GM19397 (cell line): ENCODE measurements around the gene CSF2RB.

ENCODE experiments used
- ATAC-seq: cut with Tn5 transposase; IDR thresholded peaks from one replicate; pipeline ENCODE4 v1.9.1; 2021; ENCODE audit warnings: mild to moderate bottlenecking, moderate library complexity; ENCODE audit not compliant: unreplicated experiment

Gene CSF2RB

GRCh38 chr22:36918586-36919284 lies 5.3 kb downstream of the CSF2RB start:
- no peak for ATAC-seq

DNA sequence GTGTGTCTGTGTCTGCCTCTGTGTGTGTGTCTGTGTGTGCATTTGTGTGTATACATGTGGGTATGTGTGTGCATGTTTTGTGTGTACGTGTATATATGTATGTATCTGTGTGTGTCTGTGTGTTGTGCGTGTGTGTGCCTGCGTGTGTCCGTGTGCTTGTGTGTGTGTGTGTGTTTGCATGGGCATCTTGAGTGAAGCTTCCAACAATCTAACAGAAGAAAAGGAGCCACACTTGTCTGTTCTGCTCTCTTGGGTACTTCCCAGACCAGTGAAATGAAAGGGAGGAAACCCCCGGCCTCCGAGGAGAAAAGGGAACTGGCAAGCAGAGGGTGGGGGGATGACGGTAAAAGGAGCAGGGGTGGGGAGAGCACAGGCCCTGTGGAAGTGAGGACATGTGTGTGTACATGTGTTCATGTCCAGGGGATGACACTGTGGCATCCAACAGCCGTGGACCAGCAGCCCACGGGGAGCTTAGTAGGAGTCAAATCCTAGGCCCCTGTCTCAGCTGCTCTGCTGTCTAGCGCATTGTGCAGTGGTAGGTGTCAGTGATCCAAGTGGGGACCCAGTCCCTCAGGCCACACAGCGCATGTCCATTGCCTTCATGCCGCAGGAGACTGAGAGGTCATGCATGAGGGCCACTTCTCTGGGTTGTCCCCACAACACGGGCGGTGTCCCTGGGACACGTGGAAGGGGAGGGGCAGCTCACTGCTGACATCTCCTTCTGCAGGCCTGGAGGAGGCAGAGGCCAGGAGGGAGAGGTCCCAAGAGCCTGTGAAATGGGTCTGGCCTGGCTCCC lies 8.1 kb downstream of the CSF2RB start:
- no peak for ATAC-seq

GRCh38 chr22:36922105-36922608 lies 8.7 kb downstream of the CSF2RB start:
- ATAC-seq, result no peak

- ATAC-seq, result no peak
Observed at GRCh38 chr22:36922711-36923110, 9.3 kb downstream of the CSF2RB start.

- ATAC-seq, result no peak
Observed at GRCh38 chr22:36923131-36923788, 9.8 kb downstream of the CSF2RB start.

DNA sequence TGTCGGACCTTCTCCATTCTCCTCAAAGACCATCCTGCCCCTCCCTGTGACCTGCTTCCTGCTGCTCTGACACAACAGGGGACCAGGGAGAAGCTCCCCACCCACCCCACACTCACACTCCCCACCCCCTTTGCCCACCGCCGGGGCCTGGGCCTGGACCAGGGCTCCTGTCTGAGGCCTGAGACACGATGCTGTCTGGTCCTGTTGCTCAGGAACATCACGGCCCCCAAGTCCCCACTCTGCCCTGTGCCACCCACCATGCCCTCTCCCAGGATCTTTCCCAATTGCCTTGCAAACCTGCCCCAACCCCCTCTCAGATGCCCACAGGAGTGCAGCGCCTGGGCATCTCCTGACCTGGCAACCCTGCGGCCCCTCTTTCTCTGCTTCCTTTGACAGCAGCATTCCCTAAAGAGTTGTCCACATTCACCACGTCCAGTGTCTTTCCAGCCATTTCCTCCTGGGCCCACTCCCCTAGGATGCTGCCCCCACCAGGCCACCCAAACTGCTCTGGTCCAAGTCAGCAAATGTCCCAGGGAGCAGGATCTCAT lies 10.8 kb downstream of the CSF2RB start:
- ATAC-seq, result no peak

DNA sequence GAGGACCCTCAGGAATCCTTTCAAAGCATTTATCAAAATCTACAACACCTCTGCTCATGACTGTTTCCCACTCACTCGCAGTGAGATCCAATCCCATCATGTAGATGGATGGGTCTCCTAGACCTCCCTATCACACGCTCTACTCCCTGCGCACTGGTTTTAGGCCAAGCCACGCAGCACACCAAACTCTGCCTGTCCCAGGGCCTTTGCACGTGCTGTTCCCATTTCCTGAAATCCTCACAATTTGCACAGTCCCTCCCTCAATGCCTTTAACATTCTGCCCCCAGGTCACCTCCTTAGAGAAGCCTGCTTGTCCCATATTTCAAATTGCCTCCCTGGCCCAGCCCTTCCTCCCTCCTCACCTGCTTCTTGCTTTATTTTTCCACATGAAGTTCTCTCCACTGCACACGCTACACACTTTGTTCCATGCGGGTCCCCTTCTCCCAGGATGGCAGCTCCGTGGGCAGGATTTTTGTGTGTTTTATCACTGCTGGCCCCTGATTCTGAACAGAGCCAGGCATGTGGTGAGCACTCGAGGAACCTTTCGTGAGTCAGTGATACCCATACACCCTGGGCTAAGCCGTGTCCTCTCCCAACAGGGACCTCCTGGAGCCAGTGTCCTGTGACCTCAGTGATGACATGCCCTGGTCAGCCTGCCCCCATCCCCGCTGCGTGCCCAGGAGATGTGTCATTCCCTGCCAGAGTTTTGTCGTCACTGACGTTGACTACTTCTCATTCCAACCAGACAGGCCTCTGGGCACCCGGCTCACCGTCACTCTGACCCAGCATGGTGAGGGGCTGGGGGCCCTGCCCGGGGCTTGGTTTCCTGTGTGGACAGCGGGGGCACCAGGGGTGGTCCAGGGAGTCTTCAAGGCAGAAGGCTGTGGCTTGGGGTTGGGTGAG lies 12.2 kb downstream of the CSF2RB start:
- no peak for ATAC-seq

DNA sequence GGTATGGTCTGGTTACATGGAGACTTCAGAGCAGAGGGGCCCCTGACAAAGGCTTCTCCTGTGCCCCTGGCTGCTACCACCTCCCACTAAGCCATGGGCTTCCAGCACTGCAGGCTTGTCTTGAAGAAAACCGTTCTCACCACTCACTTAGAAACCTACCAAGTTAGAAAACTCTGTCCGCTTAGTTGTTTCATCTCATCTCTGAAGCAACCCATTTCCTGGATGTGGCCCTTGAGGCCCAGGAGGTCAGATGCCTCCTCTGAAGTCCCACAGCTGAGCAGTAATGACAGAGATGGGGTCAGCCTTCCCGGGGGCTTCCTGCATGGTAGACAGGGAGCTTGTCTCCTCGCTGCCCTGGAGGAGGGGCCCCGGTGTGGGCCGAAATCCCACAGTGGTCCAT lies 12.9 kb downstream of the CSF2RB start:
- ATAC-seq, result no peak

DNA sequence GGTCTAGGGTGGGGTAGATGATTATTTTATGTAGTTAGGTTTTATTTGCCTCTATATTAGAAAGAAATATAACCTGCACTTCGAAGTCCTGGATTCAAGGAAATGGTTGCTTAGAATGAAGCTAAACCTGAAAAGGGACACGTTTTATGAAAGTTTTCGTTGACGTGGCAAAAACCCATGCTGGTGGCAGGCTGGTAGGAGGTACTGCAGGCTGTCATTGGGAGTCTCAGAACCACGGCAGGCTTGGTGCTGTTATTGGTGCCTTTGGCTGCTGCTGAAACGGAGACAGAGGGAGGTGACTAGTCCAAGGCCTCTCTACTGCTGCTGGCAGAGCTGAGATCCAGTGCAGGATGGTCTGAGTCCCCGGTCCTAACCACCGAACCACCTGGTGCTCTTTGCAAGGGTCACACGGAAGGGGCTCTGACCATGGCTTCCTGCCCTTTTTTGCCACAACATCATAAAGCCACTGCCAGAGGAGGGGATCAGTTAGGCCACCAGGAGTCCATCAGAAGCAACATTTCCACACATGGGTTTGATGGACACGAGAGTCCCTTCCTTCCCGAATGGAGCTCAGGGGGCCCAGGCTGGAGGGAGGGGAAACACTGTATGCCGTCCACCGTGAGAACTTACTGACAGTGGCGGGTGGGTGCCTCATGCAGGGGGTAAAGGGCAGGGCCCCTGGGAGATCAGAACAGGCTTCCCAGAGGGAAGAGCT lies 13.4 kb downstream of the CSF2RB start:
- ATAC-seq, result no peak

DNA sequence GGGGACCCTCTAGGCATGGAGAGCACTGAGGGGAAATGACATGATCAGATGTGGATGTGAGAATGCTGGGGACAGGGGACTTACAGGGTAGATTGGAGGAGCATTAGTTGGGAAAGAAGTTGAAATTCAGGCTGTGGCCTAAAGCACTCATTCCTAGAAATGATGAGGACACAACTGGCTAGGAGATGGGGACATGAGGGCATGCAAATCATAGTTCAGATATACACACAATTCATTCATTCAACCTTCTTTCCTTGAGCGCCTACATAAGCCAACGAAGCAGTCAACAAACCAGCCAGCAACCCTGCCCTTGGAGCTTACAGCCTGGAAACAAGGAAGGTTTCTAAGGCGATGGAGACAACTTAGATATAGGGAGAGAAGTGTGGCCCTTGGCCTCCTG lies 14.2 kb downstream of the CSF2RB start:
- ATAC-seq, result no peak

DNA sequence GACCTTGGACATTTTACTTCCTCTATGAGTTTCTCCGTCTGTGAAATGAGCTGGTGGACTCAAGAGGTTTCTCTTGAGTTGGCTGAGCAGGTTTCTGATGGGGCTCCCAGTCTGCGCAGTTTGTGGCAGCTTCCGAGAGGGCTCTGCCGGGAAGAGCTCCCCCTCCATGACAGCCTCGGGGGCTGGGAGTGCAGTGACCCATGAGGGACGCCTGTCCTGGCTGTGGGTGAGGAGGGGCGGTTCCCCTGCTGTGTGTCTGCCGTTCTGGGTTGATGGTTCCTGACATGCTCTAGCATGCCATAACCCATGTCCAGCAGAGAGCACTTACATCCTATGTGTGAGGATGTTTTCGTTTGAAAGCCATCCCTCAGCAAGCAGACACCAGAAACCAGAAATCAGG lies 14.8 kb downstream of the CSF2RB start:
- ATAC-seq, result no peak

DNA sequence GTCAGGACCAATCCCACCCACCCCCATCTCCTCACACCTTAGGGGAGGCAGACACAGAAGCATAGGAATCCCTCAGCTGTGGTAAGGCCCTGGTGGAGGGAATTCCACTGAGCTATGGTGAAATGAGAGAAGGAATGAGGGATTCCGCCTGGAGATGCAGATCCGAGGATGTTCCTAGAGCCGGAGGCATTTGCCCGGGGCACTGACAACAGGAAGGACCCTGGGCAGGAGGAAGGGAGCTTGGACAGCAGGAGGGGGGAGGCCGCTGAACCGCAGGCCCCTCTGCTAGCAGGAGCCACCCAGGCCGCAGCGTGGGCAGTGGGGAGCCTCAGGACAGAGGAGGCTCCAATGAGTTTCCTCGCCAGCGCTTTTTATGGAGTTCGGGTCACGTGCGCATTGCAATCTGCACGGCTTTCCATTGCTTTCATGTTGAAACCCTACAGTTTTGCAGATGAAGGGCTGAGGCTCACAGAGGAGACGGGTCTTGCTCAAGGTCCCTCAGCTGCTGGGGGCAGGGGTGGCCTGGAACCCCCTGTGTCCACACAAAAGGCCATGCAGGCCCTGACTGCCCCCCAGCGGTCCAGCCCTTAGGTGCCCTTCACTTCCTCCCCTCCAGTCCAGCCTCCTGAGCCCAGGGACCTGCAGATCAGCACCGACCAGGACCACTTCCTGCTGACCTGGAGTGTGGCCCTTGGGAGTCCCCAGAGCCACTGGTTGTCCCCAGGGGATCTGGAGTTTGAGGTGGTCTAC lies 15.5 kb downstream of the CSF2RB start:
- no peak for ATAC-seq

- ATAC-seq, result no peak
Observed at GRCh38 chr22:36929621-36930020, 16.2 kb downstream of the CSF2RB start.

GRCh38 chr22:36930041-36930935 lies 16.9 kb downstream of the CSF2RB start:
- ATAC-seq, result no peak

GRCh38 chr22:36931446-36931845 lies 18.0 kb downstream of the CSF2RB start:
- no peak for ATAC-seq

DNA sequence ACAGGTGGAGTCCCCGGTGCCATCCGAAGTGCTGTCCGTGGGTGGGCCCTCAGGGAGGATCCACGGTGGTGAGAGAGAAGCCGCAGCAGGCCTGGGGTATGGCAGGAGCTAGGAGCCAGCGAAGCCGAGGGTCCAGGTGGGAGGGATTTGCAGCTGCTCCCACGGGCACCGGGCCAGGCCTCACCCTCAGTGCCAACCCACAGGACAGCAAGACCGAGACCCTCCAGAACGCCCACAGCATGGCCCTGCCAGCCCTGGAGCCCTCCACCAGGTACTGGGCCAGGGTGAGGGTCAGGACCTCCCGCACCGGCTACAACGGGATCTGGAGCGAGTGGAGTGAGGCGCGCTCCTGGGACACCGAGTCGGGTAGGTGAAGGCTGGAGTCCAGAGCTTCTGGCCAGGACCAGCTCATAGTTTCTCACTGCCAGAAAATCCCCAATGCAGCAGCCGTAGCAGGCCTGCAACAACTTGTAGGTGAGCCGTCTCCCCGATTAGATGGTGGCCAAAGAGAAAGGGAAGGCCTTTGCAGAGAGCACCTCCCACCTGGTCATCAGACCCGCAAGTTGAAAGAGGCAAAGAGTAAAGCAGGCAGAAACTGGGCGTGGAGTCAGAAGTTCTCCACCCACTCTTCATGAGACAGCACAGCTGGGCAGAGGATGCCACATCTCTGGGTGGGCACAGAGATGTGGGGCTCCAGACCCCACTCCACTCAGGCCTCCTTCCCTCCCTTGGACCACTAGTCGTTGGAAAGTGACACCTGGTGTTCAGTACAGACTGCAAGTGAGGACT lies 20.4 kb downstream of the CSF2RB start:
- no peak for ATAC-seq
